Lower leg skin (tissue), 4 donors: ENCODE results near the gene PARP11. TPM values are rescaled to one million over a fixed set of nuclear protein-coding genes. Genes with fewer than 3 reads are reported as not detected.
"Not testable (repeated sequence)": the region's sequence is repeated elsewhere in the genome, so short reads cannot be mapped to it uniquely, and the experiment has no call there.

Experiments
- DNase-seq, 2 donors: peaks; one replicate each; pipeline ENCODE4 v3.0.0-alpha.2; 2019; ENCODE audit warnings: low spot score in 2 of 2
- H3K4me3 ChIP-seq: fragments of 200-600 bp; sonication (generic); 2 replicates; pipeline ENCODE4 v1.5.1; 2017; ENCODE audit warnings: mild to moderate bottlenecking, low read depth; ENCODE audit not compliant: poor library complexity, severe bottlenecking
- POLR2A ChIP-seq, 2 donors: fragments of 450-650 bp; IDR thresholded peaks; one replicate each; pipeline ENCODE4 v1.6.1; 2016 to 2017; ENCODE audit warnings: antibody characterized with exemption in 2 of 2, mild to moderate bottlenecking in 1 of 2, moderate library complexity in 1 of 2
- WGBS, 2 donors: methylation state at CpG; one replicate each; pipeline ENCODE4 v1.1.5; 2018; 5-methylcytosine and 5-hydroxymethylcytosine counted together
- intact Hi-C: fragments of 100-400 bp; cut with DNase I; formaldehyde crosslinking; loops from one replicate; pipeline ENCODE4 v1.15.0; 2023; ENCODE audit warnings: low total_unique reads
- total RNA-seq, 4 donors: library from RNA; depleted of rRNA; stranded (reverse); fragments of >200 nt; gene quantifications; one replicate each; pipeline ENCODE4 v1.1.0, GENCODE V29; 2016
- TF ChIP-seq, protein P1 (sequence below), 3 donors: fragments of 450-650 bp; IDR thresholded peaks; one replicate each; pipeline ENCODE4 v1.5.1; 2016; ENCODE audit warnings: antibody characterized with exemption in 3 of 3, mild to moderate bottlenecking in 3 of 3, moderate library complexity in 2 of 3

The PARP11 gene
- total RNA-seq, 4 donors from 2014 or later, result 0.34 to 4.2 (median 2.0) TPM

DNA sequence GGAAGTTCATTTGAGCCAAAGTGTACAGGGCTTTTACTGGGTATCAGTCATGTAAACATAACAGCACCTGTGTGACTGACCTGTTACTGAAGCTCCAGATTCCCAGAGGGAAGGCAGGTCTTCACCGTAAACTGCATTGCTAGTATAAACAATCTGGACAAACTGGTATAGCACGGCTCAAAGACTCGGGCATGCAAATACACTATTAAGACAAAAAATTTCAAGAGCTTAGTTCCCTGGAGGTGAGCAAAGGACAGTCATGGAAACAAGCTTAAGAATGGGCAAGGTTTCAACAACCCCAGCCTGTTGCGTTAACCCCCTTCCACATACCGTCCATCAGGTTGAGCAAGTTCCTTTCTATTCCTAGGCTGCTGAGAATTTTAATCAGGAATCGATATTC is 9.4 kb downstream of the PARP11 start:
- TF ChIP-seq, protein P1, sequence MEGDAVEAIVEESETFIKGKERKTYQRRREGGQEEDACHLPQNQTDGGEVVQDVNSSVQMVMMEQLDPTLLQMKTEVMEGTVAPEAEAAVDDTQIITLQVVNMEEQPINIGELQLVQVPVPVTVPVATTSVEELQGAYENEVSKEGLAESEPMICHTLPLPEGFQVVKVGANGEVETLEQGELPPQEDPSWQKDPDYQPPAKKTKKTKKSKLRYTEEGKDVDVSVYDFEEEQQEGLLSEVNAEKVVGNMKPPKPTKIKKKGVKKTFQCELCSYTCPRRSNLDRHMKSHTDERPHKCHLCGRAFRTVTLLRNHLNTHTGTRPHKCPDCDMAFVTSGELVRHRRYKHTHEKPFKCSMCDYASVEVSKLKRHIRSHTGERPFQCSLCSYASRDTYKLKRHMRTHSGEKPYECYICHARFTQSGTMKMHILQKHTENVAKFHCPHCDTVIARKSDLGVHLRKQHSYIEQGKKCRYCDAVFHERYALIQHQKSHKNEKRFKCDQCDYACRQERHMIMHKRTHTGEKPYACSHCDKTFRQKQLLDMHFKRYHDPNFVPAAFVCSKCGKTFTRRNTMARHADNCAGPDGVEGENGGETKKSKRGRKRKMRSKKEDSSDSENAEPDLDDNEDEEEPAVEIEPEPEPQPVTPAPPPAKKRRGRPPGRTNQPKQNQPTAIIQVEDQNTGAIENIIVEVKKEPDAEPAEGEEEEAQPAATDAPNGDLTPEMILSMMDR (IDR thresholded peaks at IDR 0.05), result no peak
- TF ChIP-seq POLR2A (IDR thresholded peaks at IDR 0.05), result no peak
- intact Hi-C loops, result no loop called here
- no peak overlapping the region for H3K4me3 ChIP-seq

DNA sequence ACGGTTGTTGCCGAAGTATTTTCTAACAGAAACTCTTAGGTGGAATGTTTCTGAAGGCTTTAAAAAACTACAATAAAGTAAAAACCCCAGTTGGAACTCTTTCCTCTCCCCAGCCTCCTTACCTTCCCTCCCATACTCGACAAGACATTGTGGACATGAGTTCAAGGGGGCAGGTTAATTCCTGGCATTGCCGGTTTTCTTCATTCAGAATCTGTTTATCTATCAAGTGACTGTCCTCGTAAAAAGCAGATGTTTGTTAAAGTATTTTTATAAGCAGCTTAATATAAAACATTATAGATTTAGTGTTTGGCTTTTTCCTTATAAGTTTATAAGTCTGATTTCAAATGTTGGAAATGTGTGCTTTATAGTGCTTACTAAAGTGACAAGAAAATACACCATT is 30.7 kb downstream of the PARP11 start:
- WGBS, 2 donors, result 88 to 92% methylated on average over 5 of the region's 5 CpGs
- no peak overlapping the region for H3K4me3 ChIP-seq
- intact Hi-C loops, result no loop called here
- no peak for TF ChIP-seq POLR2A (IDR thresholded peaks at IDR 0.05)
- TF ChIP-seq, protein P1 (IDR thresholded peaks at IDR 0.05), result no peak
- no peak for DNase-seq

More for the DNA sequence above, 9.4 kb downstream of the PARP11 start:
- DNase-seq, result no peak
- 69 to 81% methylated on average over 6 of the region's 6 CpGs for WGBS, 2 donors

DNA sequence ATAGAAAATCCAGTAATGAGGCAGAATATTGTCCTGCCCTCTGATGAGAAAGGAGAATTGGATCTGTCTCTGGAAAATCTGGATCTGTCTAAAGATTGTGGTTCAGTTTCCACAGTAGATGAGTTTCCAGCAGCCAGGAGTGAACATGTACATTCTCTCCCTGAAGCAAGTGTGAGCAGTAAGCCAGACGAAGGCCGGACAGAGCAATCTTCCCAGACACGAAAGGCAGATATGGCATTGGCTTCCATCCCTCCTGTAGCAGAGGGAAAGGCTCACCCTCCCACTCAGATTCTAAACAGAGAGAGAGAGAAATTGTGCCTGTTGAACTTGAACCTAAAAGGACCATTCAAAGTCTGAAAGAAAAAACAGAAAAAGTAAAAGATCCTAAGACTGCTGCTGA is 31.4 kb downstream of the PARP11 start:
- no peak for DNase-seq
- no peak overlapping the region for H3K4me3 ChIP-seq
- intact Hi-C loops, result no loop called here
- TF ChIP-seq, protein P1 (IDR thresholded peaks at IDR 0.05), result no peak
- TF ChIP-seq POLR2A (IDR thresholded peaks at IDR 0.05), result no peak
- WGBS, 2 donors, result 85 to 87% methylated on average over 3 of the region's 3 CpGs

DNA sequence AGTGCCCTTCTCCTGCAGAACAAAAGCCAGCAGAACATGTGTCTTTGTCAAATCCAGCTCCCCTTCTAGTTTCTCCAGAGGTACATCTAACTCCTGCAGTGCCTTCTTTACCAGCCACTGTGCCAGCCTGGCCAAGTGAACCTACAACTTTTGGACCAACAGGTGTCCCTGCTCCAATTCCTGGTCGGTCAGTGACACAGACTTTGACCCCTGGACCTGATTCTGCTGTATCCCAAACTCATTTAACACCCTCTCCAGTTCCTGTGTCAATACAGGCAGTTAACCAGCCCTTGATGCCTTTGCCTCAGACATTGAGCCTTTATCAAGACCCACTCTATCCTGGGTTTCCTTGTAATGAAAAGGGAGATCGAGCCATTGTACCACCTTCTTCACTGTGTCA is 32.4 kb downstream of the PARP11 start:
- H3K4me3 ChIP-seq, DNase-seq, intact Hi-C loops: not testable (repeated sequence)
- WGBS, 2 donors, result 66 to 77% methylated on average over 2 of the region's 2 CpGs

DNA sequence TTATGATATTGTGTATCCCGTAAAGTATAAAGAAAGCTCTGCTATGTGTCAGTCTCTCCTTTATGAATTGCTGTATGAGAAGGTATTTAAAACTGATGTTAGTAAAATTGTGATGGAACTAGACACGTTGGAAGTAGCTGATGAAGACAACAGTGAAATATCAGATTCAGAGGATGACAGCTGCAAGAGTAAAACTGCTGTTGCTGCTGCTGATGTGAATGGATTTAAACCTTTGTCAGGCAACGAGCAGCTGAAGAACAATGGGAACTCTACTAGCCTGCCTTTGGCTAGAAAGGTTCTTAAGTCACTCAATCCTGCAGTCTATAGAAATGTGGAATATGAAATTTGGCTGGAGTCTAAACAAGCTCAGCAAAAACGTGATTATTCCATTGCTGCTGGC is 33.5 kb downstream of the PARP11 start:
- WGBS, 2 donors, result 83 to 87% methylated on average over 4 of the region's 4 CpGs
- DNase-seq, H3K4me3 ChIP-seq, intact Hi-C loops: not testable (repeated sequence)

DNA sequence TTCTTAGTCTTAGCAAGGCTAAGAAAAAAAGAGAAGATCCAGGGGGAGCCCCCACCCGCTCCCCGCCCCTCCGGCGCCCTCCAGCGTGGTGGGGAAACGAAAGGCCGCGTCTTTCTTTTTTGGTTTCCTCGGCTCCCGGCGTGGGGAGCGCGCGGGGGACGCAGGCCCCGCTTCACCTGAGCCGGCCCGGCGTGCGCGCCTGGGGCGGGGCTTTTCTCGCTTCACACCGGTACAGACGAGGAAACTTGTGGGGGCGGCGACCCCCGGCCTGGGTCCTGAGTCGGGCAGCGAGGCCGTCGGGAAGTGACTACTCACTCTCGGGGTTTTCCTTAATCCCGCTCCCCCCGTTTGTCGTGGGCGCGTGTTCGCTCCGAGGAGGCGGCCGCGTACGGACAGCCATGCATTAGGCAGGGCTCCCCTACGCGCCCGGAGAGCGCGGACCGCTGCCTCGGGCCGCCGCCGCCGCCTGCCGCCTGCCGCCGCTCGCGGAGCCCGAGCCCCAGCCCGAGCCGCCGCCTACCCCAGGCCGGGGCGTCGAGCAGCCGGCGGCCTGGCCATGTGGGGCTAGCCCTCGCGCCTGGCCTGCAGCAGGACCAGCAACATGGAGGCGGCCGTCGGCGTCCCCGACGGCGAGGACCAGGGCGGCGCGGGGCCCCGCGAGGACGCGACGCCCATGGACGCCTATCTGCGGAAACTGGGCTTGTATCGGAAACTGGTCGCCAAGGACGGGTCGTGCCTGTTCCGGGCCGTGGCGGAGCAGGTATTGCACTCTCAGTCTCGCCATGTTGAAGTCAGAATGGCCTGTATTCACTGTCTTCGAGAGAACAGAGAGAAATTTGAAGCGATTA is 34.3 kb downstream of the PARP11 start:
- WGBS, 2 donors, result 72% methylated on average over 65 to 79 of the region's 98 CpGs
- H3K4me3 ChIP-seq, DNase-seq, intact Hi-C loops: not testable (repeated sequence)

DNA sequence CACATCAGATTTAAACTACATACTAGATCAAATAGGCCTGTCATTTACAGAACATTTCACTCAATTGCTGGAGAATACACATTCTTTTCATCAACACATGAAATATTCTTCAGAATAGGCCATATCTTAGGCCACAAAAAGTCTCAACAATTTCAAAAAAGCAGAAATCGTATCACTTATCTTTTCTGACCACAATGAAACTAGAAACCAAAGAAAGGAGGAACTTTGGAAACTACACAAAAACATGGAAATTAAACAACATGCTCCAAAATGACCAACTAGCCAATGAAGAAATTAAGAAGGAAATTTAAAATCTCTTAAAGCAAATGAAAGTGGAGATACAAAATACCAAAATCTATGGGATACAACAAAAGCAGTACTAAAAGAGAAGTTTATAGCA is 35.1 kb downstream of the PARP11 start:
- intact Hi-C loops, result no loop called here
- WGBS, 2 donors, result 62 to 71% methylated on average over 1 of the region's 1 CpG
- TF ChIP-seq, protein P1 (IDR thresholded peaks at IDR 0.05), result no peak
- no peak for TF ChIP-seq POLR2A (IDR thresholded peaks at IDR 0.05)
- no peak overlapping the region for H3K4me3 ChIP-seq
- no peak for DNase-seq
